Activated B cell treated with CpG ODN at 0.5 μM for 24 hours (primary cell): ENCODE results near the gene ZNF184. TPM values are rescaled to one million over a fixed set of nuclear protein-coding genes. Genes with fewer than 3 reads are reported as not detected.

ENCODE experiments used
- ATAC-seq: fragments of 200-7000 bp; cut with Tn5 transposase; one replicate; pipeline ENCODE4 v1.10.0; 2021; ENCODE audit warnings: low read depth, mild to moderate bottlenecking, moderate library complexity
- CTCF ChIA-PET: fragments of 350-600 bp; sonication (Branson Sonifier 250); formaldehyde crosslinking; loops from one replicate; lab custom pipeline; 2021; ENCODE audit warnings: antibody characterized with exemption; lab: Charles Lee
- POLR2A ChIA-PET: fragments of 350-600 bp; sonication (Branson Sonifier 250); formaldehyde crosslinking; loops from one replicate; lab custom pipeline; 2021; ENCODE audit warnings: antibody characterized with exemption; lab: Charles Lee
- DNase-seq: peaks from one replicate; pipeline ENCODE4 v3.0.0; 2022
- H3K27ac Mint-ChIP-seq: one replicate; pipeline ENCODE4 v1.8.0; 2020; ENCODE audit warnings: mixed read lengths
- H3K27me3 Mint-ChIP-seq: one replicate; pipeline ENCODE4 v1.8.0; 2021; ENCODE audit warnings: mixed read lengths
- H3K36me3 Mint-ChIP-seq: one replicate; pipeline ENCODE4 v1.8.0; 2021; ENCODE audit warnings: low read depth, mixed read lengths
- H3K4me1 Mint-ChIP-seq: one replicate; pipeline ENCODE4 v1.8.0; 2021; ENCODE audit warnings: mixed read lengths
- H3K4me3 Mint-ChIP-seq: one replicate; pipeline ENCODE4 v1.8.0; 2020; ENCODE audit warnings: mild to moderate bottlenecking, mixed read lengths
- H3K9me3 Mint-ChIP-seq: one replicate; pipeline ENCODE4 v1.8.0; 2020; ENCODE audit warnings: mixed read lengths
- intact Hi-C: fragments of 100-400 bp; cut with micrococcal nuclease; formaldehyde crosslinking; loops from one replicate; pipeline ENCODE4 v1.15.1; 2024
- total RNA-seq: library from RNA; stranded (reverse); gene quantifications from 2 replicates; pipeline ENCODE4 v1.2.3, GENCODE V29; 2022
- TF ChIP-seq, protein P1 (sequence below): fragments of 200-600 bp; IDR thresholded peaks from one replicate; pipeline ENCODE4 v1.8.0; 2022; ENCODE audit warnings: antibody characterized with exemption, mild to moderate bottlenecking

ZNF184 gene
- total RNA-seq, 1 donor from 2014 or later = 8.1 TPM

DNA sequence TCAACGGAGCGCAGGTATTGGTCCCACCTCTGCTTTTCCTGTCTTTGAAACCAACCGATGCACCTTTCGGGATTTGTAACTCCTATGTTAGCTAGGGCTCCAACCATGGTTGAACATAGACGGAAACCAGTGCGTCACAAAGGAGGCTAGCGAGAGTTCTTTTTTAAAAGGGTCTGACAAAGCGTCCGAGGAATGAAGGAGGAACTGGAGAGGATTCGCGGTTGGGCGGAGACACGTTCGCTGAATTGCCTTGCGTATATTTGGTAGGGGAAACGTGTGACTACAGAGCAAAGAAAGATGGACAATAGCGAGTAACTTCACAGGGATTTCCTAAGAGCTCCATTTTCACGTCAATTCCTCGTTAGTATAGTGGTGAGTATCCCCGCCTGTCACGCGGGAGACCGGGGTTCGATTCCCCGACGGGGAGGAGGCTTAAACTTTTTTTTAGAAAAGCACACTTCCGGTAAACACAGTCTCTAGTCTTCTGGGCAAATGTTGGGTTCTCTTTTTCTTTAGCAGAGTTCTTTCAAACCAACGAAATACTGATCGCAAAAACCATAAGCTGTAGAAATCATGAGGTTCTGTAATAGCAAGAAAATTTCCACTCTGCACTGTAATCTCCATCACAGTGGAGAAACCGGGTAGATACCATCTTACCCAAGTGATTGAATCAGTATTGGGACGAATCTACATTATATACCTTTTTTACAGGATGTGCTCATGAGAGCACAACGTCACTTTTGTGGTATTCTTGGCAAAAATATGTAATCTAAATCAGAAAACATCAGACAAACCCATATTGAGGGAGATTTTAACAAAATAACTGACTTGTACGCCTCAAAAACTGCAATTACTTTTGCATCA lies 6.6 kb upstream of the ZNF184 start:
- Mint-ChIP-seq H3K36me3 (no peaks in the 10 kb centered on the region), H3K27me3 (no peaks in the 10 kb centered on the region)
- ATAC-seq = peak; percentile 76

DNA sequence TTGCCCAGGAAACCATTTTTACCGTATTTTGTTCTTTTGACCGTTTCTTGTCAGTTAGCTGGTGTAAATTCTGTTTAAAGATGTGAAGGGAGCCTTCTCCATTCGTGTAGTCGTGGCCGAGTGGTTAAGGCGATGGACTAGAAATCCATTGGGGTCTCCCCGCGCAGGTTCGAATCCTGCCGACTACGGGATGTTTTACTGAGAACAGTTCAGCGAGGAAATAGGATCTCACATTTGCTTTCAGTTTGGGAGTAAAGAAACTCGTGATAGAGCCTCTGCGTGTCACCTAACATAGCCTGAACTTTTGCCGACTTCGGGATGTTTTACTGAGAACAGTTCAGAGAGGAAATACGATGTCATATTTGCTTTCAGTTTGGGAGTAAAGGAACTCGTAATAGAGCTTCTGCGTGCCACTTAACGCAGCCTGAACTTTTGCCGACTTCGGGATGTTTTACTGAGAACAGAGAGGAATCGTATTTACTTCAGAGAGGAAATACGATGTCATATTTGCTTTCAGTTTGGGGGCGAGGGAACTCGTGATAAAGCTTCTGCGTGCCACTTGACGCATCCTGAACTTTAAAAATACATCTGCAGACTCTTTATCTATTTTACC lies 5.9 kb upstream of the ZNF184 start:
- H3K4me1 Mint-ChIP-seq = peaks cover 9% of the 10 kb centered on the region
- peak; percentile 59 for DNase-seq
- ChIA-PET CTCF (interaction anchor here (0.7 to 1.9 kb wide), 4 partner anchors 40 to 417 kb away, joined by 3 to 13 read pairs (median 5); no protein-coding TSS in a partner anchor), POLR2A (interaction anchor here (0.5 to 2.1 kb wide), 31 partner anchors 16 to 1474 kb away, joined by 3 to 20 read pairs (median 5); partner anchors contain the start of genes ZKSCAN8 and ZNF391)
- intact Hi-C loops = loop anchor here (1.0 to 10.0 kb wide), 22 partner anchors 16 to 1504 kb away; partner anchors contain the start of genes ABT1, POM121L2, ZNF391 and ZSCAN31
- TF ChIP-seq, protein P1, sequence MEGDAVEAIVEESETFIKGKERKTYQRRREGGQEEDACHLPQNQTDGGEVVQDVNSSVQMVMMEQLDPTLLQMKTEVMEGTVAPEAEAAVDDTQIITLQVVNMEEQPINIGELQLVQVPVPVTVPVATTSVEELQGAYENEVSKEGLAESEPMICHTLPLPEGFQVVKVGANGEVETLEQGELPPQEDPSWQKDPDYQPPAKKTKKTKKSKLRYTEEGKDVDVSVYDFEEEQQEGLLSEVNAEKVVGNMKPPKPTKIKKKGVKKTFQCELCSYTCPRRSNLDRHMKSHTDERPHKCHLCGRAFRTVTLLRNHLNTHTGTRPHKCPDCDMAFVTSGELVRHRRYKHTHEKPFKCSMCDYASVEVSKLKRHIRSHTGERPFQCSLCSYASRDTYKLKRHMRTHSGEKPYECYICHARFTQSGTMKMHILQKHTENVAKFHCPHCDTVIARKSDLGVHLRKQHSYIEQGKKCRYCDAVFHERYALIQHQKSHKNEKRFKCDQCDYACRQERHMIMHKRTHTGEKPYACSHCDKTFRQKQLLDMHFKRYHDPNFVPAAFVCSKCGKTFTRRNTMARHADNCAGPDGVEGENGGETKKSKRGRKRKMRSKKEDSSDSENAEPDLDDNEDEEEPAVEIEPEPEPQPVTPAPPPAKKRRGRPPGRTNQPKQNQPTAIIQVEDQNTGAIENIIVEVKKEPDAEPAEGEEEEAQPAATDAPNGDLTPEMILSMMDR = no peak
- no peak overlapping the region for H3K4me3 Mint-ChIP-seq
- H3K9me3 Mint-ChIP-seq = no peaks in the 10 kb centered on the region
- no peaks in the 10 kb centered on the region for H3K36me3 Mint-ChIP-seq
- peak; percentile 59 for ATAC-seq
- no peaks in the 10 kb centered on the region for H3K27me3 Mint-ChIP-seq
- no peak overlapping the region for H3K27ac Mint-ChIP-seq

More for the DNA sequence above, 6.6 kb upstream of the ZNF184 start:
- Mint-ChIP-seq H3K4me1 (peaks cover 9% of the 10 kb centered on the region), H3K4me3 (no peak overlapping the region), H3K9me3 (no peaks in the 10 kb centered on the region), H3K27ac (no peak overlapping the region)
- peak; percentile 84 for DNase-seq
- TF ChIP-seq, protein P1 = no peak
- POLR2A ChIA-PET = interaction anchor here (0.5 to 2.1 kb wide), 30 partner anchors 16 to 1473 kb away, joined by 3 to 20 read pairs (median 6); partner anchors contain the start of genes ZKSCAN8 and ZNF391
- CTCF ChIA-PET = interaction anchor here (0.7 to 1.9 kb wide), 4 partner anchors 39 to 416 kb away, joined by 3 to 13 read pairs (median 5); no protein-coding TSS in a partner anchor
- intact Hi-C loops = loop anchor here (1.0 to 10.0 kb wide), 21 partner anchors 16 to 1503 kb away; partner anchors contain the start of genes ABT1, POM121L2, ZNF391 and ZSCAN31

DNA sequence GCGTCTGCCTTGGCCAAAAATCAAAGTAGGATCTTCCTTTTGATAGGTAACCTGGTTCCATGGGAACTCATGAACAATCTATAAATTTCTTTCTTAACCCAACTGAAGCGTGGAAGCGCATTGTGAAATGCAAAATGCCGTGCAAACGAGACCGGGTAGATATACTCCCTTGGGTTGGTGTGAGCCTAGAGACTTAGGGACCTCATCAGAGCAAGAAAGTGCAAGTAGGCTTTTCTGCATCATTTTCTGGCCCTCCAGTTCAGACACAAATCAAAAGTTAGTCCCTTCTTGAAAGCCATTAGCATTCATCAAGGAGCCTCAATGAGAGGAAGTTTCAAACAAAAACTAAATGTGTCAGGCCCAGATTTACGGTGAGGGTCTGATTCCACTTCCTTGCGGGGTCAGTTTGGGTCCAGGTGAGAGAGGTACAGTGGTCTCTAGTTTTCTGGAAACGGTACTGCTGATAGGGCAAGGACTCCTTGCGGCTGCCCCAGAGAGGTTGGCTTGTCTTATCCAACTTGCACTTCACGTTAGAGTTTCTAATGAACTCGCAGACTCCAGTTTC lies 5.3 kb upstream of the ZNF184 start:
- TF ChIP-seq, protein P1 = no peak
- Mint-ChIP-seq H3K36me3 (peaks cover under 1% of the 10 kb centered on the region), H3K4me3 (no peak overlapping the region), H3K27ac (no peak overlapping the region), H3K4me1 (peaks cover 9% of the 10 kb centered on the region), H3K9me3 (no peaks in the 10 kb centered on the region), H3K27me3 (no peaks in the 10 kb centered on the region)
- POLR2A ChIA-PET = interaction anchor here (0.6 to 2.1 kb wide), 16 partner anchors 24 to 1458 kb away, joined by 3 to 20 read pairs (median 7); partner anchors contain the start of gene ZNF391
- CTCF ChIA-PET = interaction anchor here (1.2 to 1.9 kb wide), 2 partner anchors 41 to 274 kb away, joined by 3 to 13 read pairs; no protein-coding TSS in a partner anchor
- ATAC-seq (peak; percentile 16), DNase-seq (no peak)
- intact Hi-C loops = loop anchor here (1.0 to 10.0 kb wide), 13 partner anchors 41 to 1505 kb away; partner anchors contain the start of genes ABT1, POM121L2 and ZSCAN31

DNA sequence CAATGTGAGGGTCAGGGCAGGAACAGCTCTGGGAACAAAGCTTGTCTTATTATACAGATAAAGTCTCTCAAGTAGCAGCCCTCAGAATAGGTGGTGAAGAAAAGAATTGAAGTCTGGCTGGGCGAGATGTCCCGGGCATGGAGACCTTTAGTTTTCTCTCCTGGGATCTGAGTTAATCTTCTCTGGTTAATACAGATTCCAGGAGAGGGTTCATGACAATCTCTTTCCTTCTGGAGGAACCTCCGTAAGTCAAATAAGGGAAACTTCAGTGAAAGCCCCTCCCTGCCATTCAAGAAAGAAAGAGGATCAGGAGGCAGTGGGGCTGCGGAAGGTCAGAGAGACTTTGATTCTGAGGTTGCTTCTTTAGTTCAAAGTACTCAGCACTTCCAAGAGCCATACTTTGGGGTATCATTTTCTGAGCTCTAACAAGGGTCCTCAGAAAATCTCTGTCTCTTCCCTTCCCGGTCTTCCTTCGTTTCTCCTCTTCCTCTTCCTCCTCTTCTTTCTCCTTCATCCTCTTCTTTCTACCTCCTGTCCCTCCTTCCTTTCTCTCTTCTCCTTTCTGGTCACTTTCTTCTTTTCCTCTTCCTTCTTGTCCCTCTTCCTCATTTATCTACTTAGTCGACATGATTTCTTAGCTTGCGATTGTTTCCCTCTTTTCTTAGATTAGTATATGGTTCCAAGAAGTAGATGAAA lies 4.6 kb upstream of the ZNF184 start:
- no peak for DNase-seq
- ChIA-PET CTCF (interaction anchor here (1.2 kb wide), 1 partner anchor 275 kb away, joined by 3 read pairs; no protein-coding TSS in a partner anchor), POLR2A (interaction anchor here (0.6 kb wide), 1 partner anchor 1483 kb away, joined by 5 read pairs; no protein-coding TSS in a partner anchor)
- Mint-ChIP-seq H3K4me1 (peaks cover 11% of the 10 kb centered on the region), H3K4me3 (no peak overlapping the region), H3K27me3 (no peaks in the 10 kb centered on the region), H3K27ac (no peak overlapping the region), H3K9me3 (no peaks in the 10 kb centered on the region), H3K36me3 (peaks cover 8% of the 10 kb centered on the region)
- no peak for ATAC-seq
- TF ChIP-seq, protein P1 = no peak
- intact Hi-C loops = loop anchor here (1.0 to 10.0 kb wide), 13 partner anchors 41 to 1505 kb away; partner anchors contain the start of genes ABT1, POM121L2 and ZSCAN31
